GM18526 (cell line): ENCODE measurements around the gene LRPPRC.

ENCODE experiments used
- POLR2A ChIP-seq: IDR thresholded peaks from 3 replicates; pipeline ENCODE4 v1.6.1; 2011; ENCODE audit not compliant: insufficient read length; ENCODE audit errors: extremely low read depth

Gene LRPPRC

GRCh38 chr2:43853141-43854081 is 142.4 kb downstream of the LRPPRC start:
- no peak for TF ChIP-seq POLR2A

GRCh38 chr2:43852196-43852730 is 143.5 kb downstream of the LRPPRC start:
- no peak for TF ChIP-seq POLR2A

GRCh38 chr2:43851011-43851980 is 144.5 kb downstream of the LRPPRC start:
- TF ChIP-seq POLR2A, result no peak

GRCh38 chr2:43848214-43848613 is 147.6 kb downstream of the LRPPRC start:
- TF ChIP-seq POLR2A, result no peak

- TF ChIP-seq POLR2A, result no peak
Observed at GRCh38 chr2:43846140-43846793, 149.5 kb downstream of the LRPPRC start.

GRCh38 chr2:43845181-43845580 is 150.6 kb downstream of the LRPPRC start:
- TF ChIP-seq POLR2A, result no peak

- no peak for TF ChIP-seq POLR2A
Observed at GRCh38 chr2:43842866-43843226, 152.9 kb downstream of the LRPPRC start.

- TF ChIP-seq POLR2A, result no peak
Observed at GRCh38 chr2:43841949-43842865, 153.6 kb downstream of the LRPPRC start.

- TF ChIP-seq POLR2A, result no peak
Observed at GRCh38 chr2:43840965-43841364, 154.8 kb downstream of the LRPPRC start.

GRCh38 chr2:43839776-43840564 is 155.8 kb downstream of the LRPPRC start:
- no peak for TF ChIP-seq POLR2A

GRCh38 chr2:43838560-43839267 is 157.1 kb downstream of the LRPPRC start, which contains the start of the genes ABCG5 and ABCG8:
TSS of gene ABCG5 (minus strand) at chr2:43838839. CDS start at chr2:43838679, 160 bp downstream.
TSS of gene ABCG8 (plus strand) at chr2:43838971. CDS start at chr2:43839054, 83 bp downstream.
- TF ChIP-seq POLR2A, result no peak

- TF ChIP-seq POLR2A, result no peak
Observed at GRCh38 chr2:43837831-43838559, 157.8 kb downstream of the LRPPRC start.
